GM19023 (cell line): ENCODE results near the gene OR2T10.
A peak's percentile ranks its signal among the peaks of the same experiment; 100 is the strongest.
"Not testable (repeated sequence)": the region's sequence is repeated elsewhere in the genome, so short reads cannot be mapped to it uniquely, and the experiment has no call there.

Source experiments
- ATAC-seq: cut with Tn5 transposase; IDR thresholded peaks from one replicate; pipeline ENCODE4 v1.9.1; 2021; ENCODE audit warnings: mild to moderate bottlenecking, moderate library complexity; ENCODE audit not compliant: unreplicated experiment

Gene OR2T10

GRCh38 chr1:248596615-248597014 lies 885 bp downstream of the OR2T10 start:
- ATAC-seq = no peak

- no peak for ATAC-seq
Measured at GRCh38 chr1:248593226-248593625, 4.3 kb downstream of the OR2T10 start.

- ATAC-seq = no peak
Measured at GRCh38 chr1:248592655-248593054, 4.8 kb downstream of the OR2T10 start.

GRCh38 chr1:248590055-248590454 lies 7.4 kb downstream of the OR2T10 start:
- no peak for ATAC-seq

- no peak for ATAC-seq
Measured at GRCh38 chr1:248589334-248589733, 8.2 kb downstream of the OR2T10 start.

GRCh38 chr1:248585266-248585665 lies 12.2 kb downstream of the OR2T10 start:
- no peak for ATAC-seq

- no peak for ATAC-seq
Measured at GRCh38 chr1:248576260-248576980, 21.1 kb downstream of the OR2T10 start.

- not testable (repeated sequence) for ATAC-seq
Measured at GRCh38 chr1:248574657-248575056, 22.8 kb downstream of the OR2T10 start, which contains the start of gene OR2T34. Gene OR2T34 (minus strand): TSS chr1:248574757. CDS start chr1:248574757, 0 bp downstream.

GRCh38 chr1:248573856-248574255 lies 23.6 kb downstream of the OR2T10 start:
- not testable (repeated sequence) for ATAC-seq

- ATAC-seq = peak; percentile 98
Measured at GRCh38 chr1:248572049-248572448, 25.5 kb downstream of the OR2T10 start.

GRCh38 chr1:248570811-248571210 lies 26.7 kb downstream of the OR2T10 start:
- ATAC-seq = not testable (repeated sequence)

- ATAC-seq = not testable (repeated sequence)
Measured at GRCh38 chr1:248569049-248569448, 28.5 kb downstream of the OR2T10 start.

- not testable (repeated sequence) for ATAC-seq
Measured at GRCh38 chr1:248565530-248566373, 31.7 kb downstream of the OR2T10 start.

- ATAC-seq = not testable (repeated sequence)
Measured at GRCh38 chr1:248562672-248563071, 34.8 kb downstream of the OR2T10 start, which contains the start of gene OR2T29. Gene OR2T29 (minus strand): TSS chr1:248562772. CDS start chr1:248559491, 3,281 bp downstream.

GRCh38 chr1:248551027-248551426 lies 46.5 kb downstream of the OR2T10 start:
- not testable (repeated sequence) for ATAC-seq

GRCh38 chr1:248547383-248547782 lies 50.1 kb downstream of the OR2T10 start:
- not testable (repeated sequence) for ATAC-seq
